NCI-H2081 (cell line): ENCODE measurements around the gene MCRIP1.

Source experiments
- DNase-seq, 2 experiments: peaks; one replicate each; lab custom pipeline; 2025; lab: John Stamatoyannopoulos, UW

Gene MCRIP1

GRCh38 chr17:81819708-81820107 lies 13.4 kb downstream of the MCRIP1 start:
- DNase-seq: no peak

- no peak for DNase-seq
These were observed 15.3 kb downstream of the MCRIP1 start for GRCh38 chr17:81817758-81818147.

GRCh38 chr17:81815646-81815986 lies 17.5 kb downstream of the MCRIP1 start:
- no peak for DNase-seq

GRCh38 chr17:81814748-81815645 lies 18.1 kb downstream of the MCRIP1 start:
- peak; percentile 78 to 91 for DNase-seq

DNA sequence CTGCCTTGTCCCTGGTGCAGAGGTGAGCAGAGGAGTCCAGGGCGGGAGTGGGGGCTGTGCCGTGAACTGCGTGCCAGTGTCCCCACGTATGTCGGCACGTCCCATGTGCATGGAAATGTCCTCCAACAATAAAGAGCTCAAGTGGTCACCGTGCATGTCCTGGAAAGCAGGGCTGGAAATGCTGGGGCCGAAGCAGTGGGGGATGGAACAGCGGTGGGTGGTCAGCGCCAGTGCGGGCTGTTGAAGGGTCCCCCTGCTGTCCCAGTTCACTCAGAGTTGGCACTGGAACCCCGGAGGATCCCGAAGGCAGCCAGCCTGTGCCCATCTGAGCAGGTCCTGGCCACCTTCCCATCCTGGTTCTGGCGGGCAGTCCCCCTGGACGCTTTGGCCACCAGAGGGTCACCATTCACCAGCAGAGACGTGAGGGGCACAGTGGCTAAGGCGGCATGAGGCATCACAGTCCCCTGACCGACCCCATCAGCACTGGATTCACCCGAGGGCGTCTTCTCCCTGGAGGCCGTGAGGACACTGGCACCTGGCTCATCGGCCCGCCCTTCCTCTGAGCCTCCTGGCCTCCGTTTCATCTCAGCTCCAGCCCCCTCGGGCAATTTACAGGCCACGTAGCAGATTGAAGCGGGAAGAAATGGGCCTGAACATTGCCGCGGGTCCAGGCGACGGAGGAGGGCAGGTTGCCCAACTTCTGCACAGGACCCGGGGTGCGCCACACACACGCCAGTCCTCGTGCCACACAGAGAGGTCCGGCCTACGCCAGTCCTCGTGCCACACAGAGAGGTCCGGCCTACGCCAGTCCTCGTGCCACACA lies 19.0 kb downstream of the MCRIP1 start:
- no peak for DNase-seq

- no peak for DNase-seq
These were observed 19.8 kb downstream of the MCRIP1 start for GRCh38 chr17:81813371-81813684.

- no peak for DNase-seq
These were observed 20.3 kb downstream of the MCRIP1 start for GRCh38 chr17:81812571-81813370.

DNA sequence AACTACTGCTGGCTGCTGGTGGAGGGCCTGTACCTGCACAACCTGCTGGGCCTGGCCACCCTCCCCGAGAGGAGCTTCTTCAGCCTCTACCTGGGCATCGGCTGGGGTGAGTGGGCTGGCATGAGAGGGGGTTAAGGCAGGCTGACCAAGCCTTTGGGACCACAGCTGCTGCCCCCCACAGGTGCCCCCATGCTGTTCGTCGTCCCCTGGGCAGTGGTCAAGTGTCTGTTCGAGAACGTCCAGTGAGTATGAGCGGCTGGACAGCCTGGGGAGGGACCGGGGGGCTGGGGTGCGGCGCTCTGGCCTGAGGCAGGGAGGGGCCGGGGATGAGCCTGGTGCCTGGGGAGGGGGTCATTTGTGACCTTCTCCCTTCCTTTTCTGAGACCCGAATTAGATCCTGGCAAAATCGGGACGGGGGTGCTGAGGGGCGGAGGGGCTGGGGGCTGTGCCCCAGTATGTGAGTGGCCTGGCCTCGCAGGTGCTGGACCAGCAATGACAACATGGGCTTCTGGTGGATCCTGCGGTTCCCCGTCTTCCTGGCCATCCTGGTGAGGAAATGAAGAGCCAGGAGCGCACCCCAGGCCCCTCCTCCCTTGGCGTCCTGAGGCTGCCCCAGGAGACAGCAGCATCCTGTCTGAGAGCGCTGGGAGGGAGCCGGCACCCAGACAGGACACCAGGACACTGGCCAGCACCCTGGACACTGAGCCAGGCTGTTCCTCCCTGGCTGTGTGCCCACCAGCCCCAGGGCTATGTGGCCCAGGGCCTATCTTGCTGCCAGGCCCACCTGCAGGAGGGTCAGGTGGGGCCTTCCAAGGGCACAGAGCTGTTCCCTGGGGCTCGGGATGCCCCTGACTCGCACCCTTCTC lies 21.2 kb downstream of the MCRIP1 start:
- DNase-seq: no peak

- DNase-seq: no peak
These were observed 22.0 kb downstream of the MCRIP1 start for GRCh38 chr17:81810892-81811704.

DNA sequence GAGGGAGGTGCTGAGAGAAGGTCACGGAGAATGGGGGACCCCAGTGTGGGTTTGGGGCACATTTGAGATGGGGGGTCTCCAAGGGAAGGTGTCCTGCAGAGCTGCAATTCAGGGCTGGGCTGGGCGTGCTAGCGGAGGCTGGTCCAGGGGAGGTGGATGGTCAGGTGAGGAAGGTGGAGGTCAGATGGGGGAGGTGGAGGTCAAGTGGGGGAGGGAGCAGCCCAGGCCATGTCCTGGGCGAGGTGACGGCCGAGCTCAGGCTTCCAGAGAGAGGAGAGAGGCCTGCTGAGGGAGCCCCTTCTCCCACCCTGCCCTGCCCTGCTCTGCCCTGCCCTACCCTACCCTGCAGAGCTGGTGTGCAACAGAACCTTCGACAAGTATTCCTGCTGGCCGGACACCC lies 22.6 kb downstream of the MCRIP1 start:
- no peak for DNase-seq

- no peak for DNase-seq
These were observed 23.5 kb downstream of the MCRIP1 start for GRCh38 chr17:81809556-81809998.

- DNase-seq: no peak
These were observed 24.1 kb downstream of the MCRIP1 start for GRCh38 chr17:81808778-81809555.

DNA sequence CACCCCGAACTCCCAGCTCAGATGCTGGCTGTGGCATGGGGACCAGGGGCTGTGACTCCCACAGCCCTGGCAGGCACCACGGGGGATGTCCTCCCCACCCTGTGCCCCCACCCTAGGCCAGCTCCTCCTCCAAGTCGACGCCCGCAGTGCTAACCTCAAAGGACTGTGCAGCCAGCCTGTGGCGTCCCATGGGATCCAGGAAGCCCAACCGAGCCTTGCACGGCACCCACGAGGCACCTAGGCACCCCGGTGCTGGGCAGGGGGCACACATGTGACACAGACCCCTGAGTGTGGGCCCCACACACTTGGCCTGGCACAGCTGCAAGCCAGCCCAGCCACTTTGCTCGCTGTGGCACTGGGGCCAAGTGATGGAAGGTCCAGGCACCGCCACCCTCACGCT lies 25.3 kb downstream of the MCRIP1 start:
- DNase-seq: no peak

DNA sequence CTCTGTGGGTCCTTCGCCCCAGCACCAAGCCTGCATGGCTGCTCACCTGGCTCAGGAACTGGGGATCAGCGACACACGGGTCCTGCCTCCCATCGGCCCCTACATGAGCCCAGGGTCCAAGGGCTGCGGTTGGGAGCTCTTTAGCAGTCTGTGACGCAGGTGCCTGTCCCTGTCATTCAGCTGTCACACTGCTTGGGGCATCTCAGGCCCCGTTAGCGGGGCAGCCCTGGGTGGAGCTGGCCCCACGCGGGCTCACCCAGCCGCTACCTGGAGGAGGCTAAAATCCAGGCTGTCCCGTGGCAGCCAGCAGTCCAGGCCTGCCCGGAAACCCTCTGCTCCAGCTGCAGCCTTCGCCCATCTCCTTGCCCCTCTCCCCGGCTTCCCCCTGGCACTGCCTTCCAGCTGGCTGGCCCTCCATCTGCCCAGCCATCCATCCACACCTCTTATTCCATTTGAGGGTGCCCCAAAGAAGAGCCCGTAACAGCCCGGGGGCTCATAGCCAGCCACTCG lies 25.8 kb downstream of the MCRIP1 start:
- DNase-seq: no peak

- DNase-seq: no peak
These were observed 26.5 kb downstream of the MCRIP1 start for GRCh38 chr17:81806461-81807209.

DNA sequence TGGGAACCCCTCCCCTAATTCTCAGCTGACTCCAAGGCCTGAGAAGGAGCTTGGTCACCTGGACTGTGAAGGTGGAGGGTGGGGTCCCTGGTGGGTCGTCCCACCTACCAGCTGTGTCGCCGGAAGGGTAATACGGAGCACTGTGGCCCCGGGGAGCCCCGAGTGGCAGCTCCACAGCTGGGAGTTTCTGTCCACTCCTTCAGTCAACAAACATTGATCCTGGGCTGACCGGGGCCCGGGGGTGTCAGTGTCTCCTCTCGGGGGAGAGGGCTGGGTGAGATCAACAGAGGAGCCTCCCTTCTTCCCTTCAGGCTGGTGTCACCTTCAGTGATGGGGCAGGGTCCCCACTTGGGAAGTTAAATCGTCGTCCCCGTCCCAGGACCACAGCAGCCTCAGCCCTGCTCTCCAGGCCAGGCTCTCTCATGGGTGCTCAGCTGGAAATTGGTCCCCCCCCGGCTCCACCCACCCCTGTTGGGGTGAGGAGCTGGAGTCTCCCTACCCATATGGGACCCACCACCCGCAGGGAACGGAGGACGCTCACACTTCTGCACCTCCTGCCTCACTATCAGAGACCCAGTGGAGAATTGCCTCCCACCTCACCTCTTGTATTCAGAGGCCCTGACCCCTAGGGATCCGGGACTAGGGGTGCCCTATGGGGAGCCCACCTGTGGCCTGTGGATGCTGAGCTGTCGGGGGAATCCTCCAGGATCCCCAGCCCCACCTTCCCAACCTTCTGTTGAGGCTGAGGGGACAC lies 27.2 kb downstream of the MCRIP1 start:
- no peak for DNase-seq

DNA sequence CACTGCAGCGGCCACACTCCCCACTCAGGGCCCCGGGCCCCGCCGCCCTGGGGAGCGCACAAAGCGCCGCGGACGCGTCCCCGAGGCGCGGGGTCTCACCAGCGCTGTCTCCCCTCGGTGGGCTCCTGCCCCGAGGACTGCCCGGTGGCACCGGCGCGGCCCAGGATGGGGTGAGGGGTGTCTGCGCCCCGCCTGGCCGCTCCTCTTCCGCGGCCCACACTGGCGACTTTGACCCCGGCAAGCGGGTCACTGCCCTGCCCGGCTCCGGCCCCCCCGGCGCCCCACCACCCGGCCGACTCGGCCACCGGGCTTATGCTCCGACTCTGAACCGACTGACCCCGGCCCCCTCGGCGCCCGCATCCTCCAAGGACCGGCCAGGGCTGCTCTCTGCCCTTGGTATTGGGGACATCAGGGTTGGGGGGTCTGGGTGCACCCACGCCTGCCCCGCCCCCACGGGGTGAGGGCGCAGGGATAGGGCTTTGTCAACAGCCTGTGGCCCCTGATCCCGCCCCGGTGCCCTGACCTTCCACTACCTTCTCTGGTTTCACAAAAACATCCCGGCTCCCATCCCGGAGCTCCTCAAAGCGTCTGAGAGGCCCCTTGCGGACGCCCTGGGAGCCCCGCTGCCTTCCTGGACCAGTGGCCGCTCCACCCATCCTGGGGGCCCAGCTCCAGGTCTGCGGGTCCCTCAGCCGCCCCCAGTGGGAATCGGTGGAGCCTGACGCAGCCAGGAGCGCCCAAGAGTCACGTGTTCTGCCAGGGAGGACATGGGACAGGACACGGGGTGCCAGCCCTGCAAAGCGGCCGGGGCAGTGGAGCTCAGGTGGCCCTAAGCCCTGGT lies 28.3 kb downstream of the MCRIP1 start:
- DNase-seq: no peak
